M059J (cell line): ENCODE data around the gene ZNF862. TPM values are rescaled to one million over a fixed set of nuclear protein-coding genes. Genes with fewer than 3 reads are reported as not detected.
"Not testable (repeated sequence)": the region's sequence is repeated elsewhere in the genome, so short reads cannot be mapped to it uniquely, and the experiment has no call there.

Source experiments
- DNase-seq: peaks from one replicate; pipeline ENCODE4 v3.0.0-alpha.2; 2012; ENCODE audit warnings: low read depth
- total RNA-seq: library from RNA; depleted of rRNA; stranded (reverse); fragments of >200 nt; shearing (Covaris generic); gene quantifications from 2 replicates; pipeline ENCODE4 v1.2.3, GENCODE V29; 2014

ZNF862 gene
- total RNA-seq, 1 experiment from 2014 or later: 6.4 TPM

DNA sequence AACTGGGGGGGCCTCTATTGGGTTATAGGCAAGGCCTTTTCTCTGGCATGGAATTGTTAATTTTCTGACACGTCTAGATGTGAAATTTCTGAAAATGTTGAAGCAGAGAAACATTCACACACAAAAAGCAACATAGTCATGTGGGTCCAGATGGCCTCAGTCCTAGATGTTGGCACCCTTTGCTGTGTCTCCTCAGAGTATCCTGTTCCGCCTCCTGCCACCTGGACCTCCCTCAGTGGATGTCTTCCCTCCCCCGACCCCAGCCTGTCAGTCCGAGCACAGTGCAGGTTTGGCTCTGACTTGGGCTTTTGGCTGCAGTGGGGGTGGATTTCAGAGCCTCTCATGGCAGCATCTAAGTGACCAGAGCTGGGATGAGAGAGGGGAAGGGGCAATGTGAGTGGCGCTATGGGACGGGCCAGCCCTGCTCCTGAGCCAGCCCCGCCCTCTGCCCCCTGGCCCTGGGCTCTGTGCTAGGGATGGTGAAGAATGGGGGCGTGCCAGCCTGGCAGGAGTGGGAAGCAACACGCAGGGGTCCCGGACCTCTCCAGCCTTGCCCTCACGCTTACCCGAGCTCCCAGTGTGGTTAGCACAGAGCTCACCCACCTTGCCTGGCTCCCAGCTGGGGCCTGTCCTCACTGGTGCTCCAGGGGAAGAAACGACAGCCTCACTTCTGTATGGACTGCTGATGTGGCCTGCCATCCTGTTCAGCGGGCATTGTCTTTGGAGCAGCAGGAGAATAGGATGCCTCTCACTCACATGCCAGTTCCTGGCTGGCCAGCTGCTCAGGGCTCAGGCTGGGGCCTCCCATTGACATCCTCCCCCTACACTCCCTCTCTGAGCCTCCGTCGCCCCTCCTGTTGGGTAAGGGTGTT lies 41.8 kb downstream of the ZNF862 start:
- DNase-seq: no peak

DNA sequence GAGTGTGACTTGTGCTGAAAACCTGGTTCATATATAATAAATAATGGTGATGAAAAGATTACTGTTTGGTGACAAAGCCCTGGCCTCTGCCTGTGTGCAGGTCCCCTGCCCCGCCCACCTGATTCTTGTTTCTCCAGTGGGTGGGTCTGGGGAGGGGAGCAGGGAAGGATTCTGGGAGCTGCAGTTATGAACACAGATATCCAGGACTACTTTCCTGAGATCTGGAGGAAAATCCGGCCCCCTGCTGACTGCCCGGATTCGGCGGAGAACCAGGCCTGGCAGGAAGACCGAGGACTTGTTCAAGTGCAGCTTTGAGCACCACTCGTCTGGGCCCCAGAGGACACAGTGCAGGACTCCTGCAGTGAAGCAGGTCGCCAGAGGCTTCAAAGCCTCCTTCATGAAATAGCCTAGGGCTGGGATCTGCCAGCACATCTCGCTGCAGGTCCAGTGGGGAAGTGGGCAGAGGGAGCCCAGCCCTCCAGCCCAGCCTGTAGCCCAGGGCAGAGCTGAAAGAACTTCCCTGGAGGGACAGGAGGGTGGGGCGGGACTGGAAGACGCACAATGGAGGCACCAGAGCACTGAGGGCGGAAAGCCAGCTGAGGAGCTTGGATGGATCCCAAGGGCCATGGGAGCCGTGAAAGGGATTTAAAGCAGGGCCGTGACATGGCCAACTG lies 42.6 kb downstream of the ZNF862 start:
- DNase-seq: no peak

DNA sequence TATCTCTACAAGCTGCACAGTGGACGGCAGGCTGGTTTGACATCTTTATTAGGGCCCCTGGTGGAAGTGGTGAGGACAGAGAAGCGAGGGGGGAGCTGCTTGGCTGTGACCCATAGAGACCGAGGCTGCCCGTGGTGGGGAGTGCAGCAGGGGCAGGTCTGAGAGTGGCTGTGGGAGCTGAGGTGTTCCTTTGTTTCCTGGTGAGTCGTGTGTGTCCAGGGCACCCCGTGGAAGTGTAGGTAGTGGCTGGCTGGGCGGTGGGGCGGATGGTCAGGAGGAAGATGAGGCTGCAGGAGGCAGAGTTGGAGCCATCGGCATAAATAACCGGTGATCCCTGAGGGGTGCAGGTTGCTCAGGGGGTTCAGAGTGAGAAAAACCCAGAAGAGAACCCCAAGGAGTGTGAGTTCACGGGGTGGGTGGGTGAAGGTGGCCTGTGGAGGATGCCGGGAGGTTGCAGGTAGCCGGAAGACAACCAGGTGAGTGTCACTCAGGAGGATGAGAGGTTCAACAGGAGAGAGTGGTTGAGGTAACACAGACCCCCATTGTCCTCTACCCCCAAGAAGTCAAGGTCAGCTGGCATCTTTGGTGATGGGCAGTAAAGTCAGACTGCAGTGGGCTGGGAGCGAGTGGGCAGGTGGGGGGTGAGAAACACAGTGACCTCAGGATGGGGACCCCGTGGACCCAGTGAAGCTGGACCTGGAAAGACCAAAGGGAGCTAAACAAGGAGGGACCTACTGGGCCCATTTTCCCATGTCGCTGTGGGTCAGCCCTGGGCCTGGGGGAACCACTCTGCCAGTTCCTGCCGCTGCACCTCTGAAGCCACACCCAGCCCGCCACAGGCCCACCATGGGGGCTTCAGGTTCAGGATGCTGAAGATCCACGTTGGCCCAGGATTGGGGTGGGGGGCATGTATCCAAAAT lies 43.4 kb downstream of the ZNF862 start:
- no peak for DNase-seq

DNA sequence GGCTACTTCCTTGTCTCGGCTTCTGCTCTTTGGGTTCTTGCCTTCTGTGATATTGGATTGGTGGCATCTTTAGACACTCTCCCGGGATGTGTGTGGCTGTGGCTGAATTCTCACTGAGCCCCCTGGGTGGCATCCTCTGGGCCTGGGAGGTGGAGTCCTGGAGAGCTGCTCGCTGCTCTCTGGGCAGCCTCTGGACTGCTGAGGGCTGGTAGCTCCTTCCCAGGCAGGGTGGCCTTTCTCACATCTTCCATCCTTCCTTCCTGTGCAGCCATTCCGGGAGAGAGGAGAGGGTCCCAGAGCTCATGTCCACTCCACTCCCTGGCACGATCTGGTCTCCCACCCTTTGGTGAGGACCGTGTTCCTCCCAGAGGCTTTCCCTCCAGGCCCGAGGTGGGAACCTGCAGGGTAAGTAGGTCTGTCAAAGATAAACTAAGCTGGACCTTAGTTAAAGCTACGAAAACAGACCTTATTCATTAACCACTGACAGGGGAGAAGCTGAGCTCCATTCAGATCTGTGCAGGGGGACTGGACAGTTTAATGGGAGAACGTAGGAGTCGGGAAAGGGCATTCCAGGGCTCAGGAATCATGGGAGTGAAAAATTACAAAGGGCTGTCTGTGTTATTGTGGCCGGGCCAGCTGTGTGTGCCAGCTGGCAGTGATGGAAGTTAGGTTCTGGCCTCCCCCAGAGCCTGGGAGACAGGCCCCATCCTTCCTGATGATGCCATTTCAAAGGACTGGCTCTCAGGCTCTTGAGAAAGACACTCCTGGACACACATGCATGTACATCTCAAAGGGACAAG lies 44.3 kb downstream of the ZNF862 start:
- no peak for DNase-seq

DNA sequence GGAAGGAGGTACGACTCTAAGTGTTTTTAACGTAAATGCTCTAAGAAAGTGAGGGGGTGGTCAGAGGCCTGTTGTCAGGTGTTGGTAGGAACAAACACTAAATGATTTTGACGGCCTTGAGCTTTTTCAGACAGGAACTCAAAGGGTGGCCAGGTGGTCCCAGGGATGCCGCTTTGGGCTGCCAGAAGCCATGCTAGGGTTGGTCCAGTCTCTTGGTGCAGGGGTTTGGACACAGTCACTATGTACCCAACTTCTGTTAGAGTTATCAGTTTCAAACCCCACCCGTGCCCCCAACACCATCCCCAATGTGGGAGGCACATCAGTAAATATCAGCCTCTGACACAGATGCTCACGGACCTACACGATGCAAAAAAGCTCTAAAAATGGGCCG lies 44.9 kb downstream of the ZNF862 start:
- DNase-seq: no peak

DNA sequence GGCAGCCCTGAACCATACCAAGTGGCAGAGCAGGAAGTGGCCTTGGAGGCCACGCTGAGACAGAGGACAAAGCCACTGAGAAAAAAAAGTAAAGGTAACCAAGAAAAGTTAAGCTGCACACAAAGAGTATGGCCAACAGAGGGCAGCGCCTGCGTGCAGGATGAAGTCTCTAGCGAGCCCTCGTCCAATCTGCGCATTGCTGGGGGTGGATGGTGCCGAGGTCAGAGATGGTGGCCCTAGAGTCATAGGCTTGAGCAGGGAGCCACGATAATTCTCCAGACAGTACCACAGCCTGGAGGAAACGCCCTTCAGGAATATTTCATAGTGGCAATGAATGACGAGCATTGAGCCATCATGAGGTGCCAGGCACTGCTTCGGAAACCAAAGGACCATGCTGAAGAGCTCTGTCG lies 45.3 kb downstream of the ZNF862 start:
- peak; percentile 46 for DNase-seq

DNA sequence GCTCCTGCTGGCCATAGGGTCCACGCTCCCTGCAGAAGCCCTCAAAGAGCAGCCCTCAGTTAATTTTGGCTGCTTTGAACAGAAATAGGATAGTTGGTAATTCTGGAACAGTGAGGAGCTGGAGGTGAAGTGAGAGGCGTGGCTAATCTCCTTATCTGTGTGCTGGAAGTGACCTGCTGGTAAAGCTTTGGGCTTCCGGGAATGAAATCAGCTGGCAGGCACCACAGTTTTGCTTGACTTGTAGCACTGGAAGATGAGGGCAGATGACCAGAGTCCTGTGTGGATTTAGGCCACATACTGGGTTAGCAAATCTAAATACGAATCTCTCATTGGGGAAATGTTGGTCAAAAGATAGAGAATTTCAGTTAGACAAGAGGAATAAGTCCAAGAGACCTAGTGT lies 45.8 kb downstream of the ZNF862 start:
- no peak for DNase-seq

DNA sequence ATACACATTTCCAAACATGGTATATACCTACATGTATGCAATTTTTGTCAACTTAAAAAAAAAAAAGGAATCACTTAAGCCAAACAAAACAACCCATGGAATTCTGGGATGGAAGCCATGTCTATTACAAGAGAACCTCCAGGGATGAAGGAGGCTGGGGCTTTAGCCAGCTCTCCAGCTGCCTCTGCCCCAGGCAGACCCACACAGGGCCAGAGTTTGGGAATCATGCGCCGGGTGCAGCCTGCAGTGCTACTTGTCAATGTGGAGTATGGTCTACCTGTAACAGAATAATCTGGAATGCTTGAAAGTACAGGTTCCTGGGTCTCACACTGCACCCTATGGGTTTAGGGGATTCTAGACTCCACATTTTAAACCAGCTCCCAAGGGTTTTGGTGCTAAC lies 46.4 kb downstream of the ZNF862 start:
- no peak for DNase-seq

DNA sequence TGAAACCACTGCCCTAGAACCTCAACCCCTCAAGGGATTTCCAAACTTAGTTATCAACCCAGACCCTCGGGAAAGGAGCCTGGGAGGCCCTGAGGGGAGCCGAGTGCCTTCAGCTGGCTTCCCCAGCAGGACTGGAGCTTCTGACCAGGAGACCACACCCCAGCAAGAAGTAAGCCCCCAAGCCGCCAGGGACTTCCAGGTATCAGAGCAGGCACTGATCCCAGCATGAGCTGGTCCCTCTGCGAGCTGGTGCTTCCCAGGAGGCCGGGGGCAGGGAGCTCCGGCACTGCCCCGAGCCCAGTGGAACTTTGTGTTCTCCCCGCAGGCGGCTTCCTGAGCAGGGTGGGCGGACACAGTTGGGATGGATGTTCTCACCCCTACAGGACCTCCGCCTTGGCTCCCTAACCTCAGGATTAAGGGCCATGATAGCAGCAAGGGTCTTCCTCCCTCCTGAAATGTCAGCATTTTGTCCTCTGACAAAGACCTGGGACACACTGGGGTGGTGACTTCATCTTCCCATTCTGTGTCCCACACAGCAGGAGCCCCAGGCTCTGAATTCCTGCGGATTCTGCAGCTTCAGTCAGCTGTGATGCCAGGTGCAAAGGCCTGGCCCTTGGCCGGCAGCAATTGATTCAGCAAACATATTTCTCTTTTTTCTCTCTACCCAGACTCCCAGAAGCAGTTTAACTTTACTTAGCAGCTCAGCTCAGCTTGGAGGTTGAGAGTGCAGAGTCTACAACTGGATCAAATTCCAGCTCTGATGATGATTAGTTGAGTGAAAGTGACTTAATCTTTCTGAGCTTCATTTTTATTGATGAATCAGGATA lies 47.2 kb downstream of the ZNF862 start:
- DNase-seq: no peak

DNA sequence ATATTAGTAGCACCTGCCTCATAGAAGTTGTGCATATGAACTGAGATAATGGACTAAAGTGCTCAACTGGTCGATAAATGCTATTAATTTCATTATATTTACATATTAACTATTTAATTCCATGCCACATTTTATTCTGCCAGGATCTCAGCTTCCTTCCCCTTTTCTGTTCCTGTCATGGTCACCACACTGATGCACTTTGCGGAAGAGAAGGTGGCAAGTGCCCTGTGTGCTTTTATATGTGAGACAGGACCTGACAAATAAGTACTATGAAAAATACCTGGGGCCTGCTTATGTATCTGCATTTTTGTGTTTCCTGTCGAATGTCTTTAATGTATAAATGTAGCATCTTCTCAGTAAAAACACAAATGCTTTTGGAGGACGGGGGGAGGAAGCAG lies 47.8 kb downstream of the ZNF862 start:
- no peak for DNase-seq

DNA sequence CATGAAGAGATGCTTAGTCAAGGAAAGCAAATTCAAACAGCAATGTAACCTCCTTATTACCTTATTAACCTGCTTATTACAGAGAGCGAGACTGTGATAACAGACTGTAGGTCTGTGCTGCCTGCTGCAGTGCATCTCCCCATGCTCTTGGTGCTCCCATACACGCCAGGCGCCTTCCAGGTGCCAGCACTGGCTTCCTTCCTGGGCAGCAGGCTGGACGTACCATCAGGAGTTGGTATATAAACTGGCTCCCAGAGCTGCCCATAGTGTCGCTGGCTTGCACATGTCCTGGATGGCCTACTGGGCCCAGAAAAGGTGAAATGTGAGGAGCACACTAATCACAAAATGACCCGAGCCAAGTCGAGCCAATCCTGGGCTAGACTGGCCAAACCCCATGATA lies 49.1 kb downstream of the ZNF862 start:
- DNase-seq: no peak

DNA sequence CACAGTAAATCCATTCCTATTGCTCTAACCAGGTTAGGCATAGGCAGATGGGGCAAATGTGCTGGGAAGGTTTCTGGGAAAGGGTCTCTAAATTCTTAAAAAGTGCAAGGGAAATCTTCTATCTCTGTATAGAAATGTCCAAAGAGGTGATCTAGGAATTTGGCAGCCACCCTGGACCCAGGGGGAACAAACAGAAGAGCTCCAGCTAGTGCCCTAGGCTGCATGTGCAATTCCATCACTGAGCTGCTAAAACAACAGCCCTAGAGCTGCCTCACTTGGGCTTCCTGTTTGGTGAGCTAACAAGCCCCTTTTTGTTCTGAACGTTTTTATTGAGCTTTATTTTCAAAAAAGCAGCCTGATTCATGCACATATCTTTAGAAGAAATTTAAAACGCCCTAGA lies 52.5 kb downstream of the ZNF862 start:
- DNase-seq: not testable (repeated sequence)

DNA sequence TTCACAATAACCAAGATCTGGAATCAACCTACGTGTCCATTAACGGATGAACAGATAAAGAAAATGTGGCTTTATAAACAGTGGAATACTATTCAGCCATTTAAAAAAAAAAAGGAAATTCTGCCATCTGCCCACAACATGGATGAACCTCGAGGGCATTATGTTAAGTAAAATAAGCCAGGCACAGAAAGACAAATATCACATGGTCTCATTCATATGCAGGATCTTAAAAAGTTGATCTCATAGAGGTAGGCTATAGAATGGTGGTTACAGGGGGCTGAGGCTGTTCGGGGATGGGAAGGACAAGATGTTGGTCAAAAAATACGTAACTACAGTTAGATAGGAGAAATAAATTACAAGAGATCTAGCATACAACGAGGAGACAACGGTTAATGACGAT lies 56.8 kb downstream of the ZNF862 start:
- DNase-seq: not testable (repeated sequence)

DNA sequence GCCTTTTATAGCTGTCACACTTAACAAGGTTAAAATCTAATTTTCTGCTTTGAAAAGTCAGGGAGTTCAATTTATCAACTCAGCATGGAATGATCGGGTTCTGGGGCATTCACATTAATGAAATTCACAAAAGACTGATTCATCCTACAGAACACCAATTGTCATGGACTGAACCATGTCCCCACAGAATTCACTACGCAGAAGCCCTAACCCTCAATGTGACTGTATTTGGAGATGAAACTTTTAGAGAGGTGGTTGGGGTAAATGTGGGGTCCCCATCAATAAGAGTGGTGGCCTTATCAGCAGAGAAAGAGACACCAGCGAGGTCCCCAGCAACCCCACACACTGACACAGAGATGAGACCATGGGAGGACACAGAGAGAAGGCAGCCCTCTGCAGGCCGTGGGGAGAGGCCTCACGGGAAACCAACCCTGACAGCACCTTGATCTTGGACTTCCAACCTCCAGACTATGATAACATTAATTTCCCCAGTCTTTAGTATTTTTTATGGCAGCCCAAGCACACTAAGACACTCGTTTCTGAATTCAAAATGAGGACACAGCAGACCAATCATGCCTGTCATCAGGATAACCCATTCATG lies 69.7 kb downstream of the ZNF862 start:
- DNase-seq: not testable (repeated sequence)

DNA sequence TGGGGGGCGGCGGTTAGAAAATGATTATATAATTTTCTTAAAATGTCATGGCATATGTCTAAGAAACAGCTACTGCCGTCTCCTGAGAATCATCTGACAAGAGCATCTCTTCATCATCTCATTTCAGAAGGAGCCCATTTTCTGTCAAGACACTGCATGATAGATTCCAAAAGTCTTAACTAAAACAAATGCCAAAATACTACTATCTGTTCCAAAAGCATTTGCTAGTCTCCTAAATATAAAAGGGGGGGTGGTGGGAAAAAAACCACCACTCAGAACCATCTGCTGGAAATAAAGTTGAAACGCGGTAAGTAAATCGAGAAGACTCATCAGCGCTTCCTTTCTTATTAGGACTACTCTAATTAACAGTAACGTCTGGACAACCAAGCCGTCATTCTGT lies 72.0 kb downstream of the ZNF862 start:
- DNase-seq: not testable (repeated sequence)

DNA sequence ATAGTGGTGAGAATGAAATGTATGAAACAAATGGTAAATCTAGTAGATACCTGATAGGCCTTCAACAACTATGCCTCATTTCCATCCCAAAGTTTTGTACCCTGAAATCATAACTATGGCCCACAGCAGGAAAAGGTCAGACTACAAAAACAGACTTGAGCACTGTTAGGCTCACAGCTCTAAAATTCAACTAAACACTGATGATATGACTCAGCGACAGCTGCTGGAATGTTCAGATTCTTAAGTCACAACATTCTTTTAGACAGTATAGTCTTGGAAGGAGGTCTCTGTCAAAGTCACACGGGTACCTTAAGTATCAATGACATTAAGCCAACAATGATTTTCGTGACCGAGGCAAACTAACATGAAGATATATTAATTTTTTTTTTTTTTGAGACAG lies 74.0 kb downstream of the ZNF862 start:
- peak; percentile 36 for DNase-seq
